Medulla oblongata (tissue), 1 donor: ENCODE results near the gene PLCB1.
"Not testable (repeated sequence)": the region's sequence is repeated elsewhere in the genome, so short reads cannot be mapped to it uniquely, and the experiment has no call there.

Experiments
- DNase-seq: peaks from one replicate; pipeline ENCODE4 v3.0.0-alpha.2; 2015; ENCODE audit errors: extremely low spot score

Gene PLCB1

DNA sequence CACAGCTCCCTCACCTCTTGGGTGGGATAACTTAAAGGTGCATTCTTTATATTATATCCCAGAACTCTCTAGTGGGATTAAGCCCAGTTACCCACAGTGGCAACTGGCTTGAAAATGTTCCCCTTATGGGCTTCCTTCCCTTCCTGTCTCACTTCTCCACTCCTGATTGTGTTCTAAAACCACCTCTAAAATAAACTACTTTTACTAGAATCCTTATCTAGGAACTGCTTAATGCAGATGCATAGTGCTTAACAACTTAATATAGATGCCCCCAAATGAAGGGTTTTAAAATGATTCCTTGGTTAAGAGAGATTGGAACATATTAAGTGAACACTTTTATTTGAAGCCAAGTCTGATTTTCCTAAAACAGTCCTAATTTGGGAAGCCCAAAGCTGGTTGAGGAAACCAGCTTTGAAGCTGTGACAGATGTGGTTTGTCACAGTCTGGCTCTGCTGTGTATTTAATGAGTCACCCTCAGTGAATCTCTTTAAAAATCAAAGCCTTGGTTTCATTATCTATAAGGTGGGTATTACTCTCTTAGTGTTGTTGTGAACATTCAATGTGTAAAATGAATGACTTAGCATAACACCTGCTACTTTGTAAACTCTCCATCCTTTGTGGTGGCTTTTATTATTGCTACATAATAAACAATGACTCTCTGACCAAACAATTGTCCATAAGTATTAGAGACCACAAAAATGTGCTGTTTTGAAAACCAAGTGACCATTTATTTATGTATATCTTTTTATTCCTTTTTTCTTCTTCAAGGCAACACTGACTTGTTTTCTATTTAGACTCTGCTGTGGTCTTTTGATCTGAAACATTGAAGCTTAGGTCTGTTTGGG, 24.4 kb downstream of the PLCB1 start:
- no peak for DNase-seq

- not testable (repeated sequence) for DNase-seq
Measured at GRCh38 chr20:8159217-8159616, 27.2 kb downstream of the PLCB1 start.

GRCh38 chr20:8161264-8162071, 29.4 kb downstream of the PLCB1 start:
- DNase-seq, result no peak

DNA sequence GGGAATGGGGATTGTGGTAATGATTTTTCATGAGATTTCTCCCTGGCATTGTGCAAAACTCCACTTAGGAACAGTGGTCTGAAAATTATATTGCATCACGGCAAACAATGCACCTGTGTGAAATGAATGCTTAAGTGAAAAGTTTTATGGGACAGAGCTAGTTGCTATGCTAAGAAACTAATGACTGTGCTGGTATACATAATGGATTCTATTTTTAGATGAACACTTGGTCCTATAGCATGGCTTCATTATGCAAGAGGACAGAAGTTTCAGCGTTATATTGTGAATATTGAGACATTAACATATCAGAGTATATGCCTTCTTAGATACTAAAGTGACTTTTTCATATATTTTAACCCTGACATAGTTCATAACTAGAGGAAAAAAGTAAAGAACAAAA, 30.5 kb downstream of the PLCB1 start:
- no peak for DNase-seq

DNA sequence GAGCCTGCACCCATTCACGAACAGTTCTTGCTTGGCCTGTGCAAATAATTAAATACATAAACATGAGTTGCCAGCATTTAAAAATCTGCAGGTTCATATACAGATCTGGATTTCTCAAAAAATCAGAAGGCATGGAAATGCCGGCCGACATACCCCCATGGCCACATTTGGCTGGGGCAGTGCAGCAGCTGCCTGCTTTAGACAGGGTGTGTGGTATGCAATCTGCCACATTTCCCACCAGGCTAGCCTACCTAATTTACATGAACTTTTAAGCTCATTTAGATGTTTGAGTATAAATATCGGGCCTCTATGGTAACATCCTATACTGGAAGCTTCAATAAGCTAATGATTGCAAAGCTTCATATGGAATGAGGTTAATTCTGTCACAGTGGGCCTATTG, 31.5 kb downstream of the PLCB1 start:
- no peak for DNase-seq

GRCh38 chr20:8166730-8167129, 34.7 kb downstream of the PLCB1 start:
- DNase-seq, result no peak

GRCh38 chr20:8168785-8169288, 36.8 kb downstream of the PLCB1 start:
- no peak for DNase-seq

GRCh38 chr20:8170921-8171320, 38.9 kb downstream of the PLCB1 start:
- no peak for DNase-seq

DNA sequence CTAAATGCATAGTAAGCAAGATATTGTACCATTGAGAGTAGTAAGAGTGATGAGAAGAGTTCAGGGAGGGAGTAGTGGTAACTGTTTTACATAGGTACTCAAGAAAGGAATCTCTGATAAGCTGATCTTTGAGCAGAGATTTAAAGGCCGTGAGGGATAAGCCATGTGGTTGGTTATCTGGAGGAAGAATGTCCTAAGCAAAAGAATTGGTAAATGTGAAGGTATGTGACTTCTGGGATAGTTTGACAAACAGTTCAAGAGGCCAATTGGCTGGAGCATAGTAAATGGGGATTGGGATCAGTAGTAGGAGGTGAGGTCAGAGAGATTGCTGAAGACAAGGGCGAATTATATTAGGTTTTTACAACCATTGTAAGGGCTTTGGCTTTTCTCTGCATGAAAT, 40.1 kb downstream of the PLCB1 start:
- DNase-seq, result no peak

DNA sequence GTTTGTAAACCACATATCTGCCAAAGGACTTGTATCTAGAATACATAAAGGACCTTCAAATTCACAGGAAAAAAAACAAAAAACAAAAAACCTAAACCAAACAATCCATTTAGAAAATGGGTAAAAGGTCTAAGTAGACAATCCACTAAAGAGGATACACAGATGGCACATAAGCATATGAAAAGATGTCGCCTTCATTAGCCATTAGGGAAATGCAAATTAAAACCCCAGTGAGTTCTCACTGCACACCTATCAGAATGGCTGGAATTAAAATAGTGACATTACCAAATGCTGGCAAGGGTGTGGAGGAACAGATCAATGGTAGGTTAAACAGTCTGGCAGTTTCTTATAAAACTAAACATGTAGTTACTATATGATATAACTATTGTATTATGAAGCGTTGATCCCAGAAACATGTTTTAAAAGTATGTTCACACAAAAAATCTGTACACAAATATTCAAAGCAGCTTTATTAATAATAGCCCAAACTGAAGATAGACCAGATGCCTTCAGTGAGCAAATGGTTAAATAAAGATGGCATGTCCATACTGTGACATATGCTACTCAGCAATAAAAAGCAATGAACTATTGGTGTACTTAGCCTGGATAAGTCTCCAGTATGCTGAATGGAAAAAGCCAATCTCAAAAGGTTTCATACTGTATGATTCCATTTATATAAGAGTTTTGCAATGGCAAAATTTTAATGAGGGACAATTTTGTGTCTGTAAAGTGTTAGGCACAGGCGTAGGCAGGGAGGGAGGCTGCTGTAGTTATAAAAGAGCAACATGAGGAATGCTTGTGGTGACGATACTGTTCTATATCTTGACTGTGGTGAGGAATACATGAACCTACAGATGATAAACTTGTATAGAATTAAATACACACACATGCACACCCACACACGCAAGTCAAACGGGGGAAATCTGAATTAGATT, 43.9 kb downstream of the PLCB1 start:
- DNase-seq, result no peak

DNA sequence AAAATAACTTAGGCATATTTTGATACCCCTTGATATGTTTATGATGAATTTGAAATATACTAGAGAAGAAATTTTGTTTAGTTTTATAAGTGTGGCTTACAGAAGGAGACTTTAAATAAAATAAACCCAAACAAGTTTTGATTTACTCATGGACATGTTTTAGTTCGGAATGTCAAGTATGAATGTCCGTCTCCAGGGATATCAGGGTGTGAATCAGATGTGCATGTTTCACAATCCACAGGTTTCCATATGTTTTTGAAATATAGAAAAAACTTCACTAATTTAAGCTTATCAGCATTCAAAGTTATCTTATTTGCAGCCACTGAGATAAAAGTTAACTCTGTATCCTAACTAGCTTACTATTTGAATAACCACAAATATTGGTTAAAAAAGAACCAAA, 51.5 kb downstream of the PLCB1 start:
- no peak for DNase-seq

- DNase-seq, result no peak
Measured at GRCh38 chr20:8187740-8188139, 55.7 kb downstream of the PLCB1 start.

- DNase-seq, result no peak
Measured at GRCh38 chr20:8190043-8190880, 58.2 kb downstream of the PLCB1 start.

DNA sequence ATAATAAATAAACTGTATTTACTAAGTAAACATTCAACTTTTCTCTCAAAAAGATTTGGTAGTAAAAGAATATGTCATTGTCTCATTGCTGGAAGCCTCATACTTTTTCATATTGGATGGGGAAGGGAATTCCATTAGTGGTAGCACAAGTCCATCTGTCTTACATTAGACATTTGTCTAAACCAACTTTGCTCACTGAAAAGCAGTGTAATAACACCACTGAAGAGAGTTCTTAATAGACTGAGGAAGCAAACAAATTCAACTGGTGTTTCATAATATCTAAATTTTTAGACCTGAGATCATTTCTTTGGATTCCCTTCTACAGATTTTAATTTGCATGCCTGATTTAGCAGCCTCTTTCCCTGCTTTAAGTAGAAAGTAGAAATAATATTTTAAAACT, 62.7 kb downstream of the PLCB1 start:
- no peak for DNase-seq

DNA sequence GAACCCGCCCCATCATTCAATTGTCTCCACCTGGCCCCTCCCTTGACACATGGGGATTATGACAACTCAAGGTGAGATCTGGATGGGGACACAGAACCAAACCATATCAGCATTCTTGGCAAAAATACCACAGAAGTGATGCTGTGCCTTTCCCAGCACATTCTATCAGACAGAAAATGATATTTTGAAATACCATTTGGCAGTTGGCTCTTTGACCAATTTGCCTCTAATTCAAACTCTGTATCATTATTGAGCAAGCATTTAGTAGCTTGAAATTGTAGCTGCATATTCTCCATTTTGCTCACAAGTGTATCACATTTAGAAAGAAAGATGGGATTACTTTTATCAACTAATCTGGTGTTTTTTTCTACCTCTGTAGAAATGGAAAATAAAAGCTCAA, 64.0 kb downstream of the PLCB1 start:
- no peak for DNase-seq

DNA sequence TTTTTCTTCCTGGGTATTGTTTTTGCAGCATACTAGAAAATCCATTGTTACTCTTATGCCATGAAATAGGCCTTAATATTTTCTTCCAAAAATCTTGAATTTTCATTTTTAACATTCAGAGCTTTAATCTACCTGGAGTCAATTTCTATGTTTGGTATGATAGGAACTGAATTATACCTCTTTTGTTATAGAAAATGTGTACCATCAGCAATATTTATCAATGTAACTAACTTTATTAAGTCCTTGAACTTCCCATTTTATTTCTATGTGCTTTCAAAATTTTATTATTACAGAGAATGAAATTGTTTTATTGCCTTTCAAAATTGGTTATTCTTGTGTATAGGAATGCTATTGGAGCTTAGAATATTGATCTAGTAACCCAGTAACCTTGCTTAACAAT, 68.2 kb downstream of the PLCB1 start:
- DNase-seq, result no peak

DNA sequence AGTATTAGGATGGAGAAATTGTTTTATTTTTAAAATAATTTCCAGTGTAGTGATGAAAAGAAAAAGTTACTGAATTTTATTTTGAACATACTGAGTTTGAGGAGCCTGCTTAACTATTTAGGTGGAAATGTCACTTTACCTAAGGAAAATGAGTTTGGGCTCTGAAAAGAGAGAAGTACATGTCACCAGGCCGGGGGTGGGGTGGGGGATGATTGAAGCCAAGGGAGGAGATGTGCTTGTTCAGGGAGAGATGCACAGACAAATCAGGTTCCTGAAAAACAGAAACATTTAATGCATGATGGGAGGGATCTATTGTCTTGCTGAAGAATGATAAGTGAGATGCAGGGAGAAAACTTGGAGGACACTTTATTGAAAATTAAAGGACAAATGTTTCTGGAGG, 71.3 kb downstream of the PLCB1 start:
- DNase-seq, result no peak

DNA sequence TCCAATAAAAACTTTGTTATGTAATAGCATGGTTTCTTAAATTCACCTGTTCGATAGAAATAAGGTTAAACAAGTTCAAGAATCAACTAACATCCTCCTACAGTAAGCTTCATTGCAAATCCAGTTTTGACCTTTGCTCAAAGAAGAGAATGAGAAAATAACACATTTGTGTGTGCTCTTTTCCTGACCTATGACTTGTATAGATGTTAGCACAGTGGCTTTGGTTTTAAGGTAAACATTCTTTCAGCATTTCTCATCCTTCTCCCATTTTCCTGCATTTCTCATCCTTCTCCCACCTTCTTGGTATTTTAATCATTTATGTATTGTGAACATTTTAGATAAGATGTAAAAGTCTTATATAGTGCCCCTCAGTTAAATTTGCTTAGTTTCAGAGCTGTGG, 73.9 kb downstream of the PLCB1 start:
- DNase-seq, result no peak

GRCh38 chr20:8208226-8208625, 76.2 kb downstream of the PLCB1 start:
- DNase-seq, result no peak

GRCh38 chr20:8209061-8209460, 77.0 kb downstream of the PLCB1 start:
- DNase-seq, result no peak

GRCh38 chr20:8210749-8211148, 78.7 kb downstream of the PLCB1 start:
- no peak for DNase-seq
